ENCODE measurements around the gene MSANTD1.

The MSANTD1 gene

DNA sequence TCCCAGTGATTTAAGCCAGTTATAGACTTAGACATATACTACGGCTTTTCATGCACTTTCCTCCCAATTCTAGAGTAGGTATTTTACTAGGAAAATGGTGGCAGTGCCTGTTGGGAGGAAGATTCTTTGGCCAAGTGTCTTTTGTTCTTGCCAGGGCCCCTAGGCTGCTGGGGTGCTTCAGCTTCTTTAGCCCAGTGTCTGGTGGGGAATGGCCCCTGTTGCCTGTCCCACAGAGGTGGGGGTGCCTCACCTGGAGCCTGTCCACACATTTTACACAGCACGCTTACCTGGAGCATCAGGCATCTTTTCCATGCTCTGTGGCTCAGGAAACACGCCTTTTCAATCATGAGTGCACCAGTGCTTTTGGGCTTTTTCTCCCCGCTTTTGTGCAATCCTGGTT is 33.2 kb upstream of the MSANTD1 start:
- in situ Hi-C loops (cut with MboI; ENCODE audit: low sequenced_read_pairs) = no loop called here

GRCh38 chr4:3217266-3217665 is 31.7 kb upstream of the MSANTD1 start:
- in situ Hi-C loops (cut with MboI; ENCODE audit: low sequenced_read_pairs) = no loop called here

- in situ Hi-C loops (cut with MboI; ENCODE audit: low sequenced_read_pairs) = no loop called here
These were observed 31.2 kb upstream of the MSANTD1 start for GRCh38 chr4:3217771-3218170.

- in situ Hi-C loops (cut with MboI; ENCODE audit: low sequenced_read_pairs) = no loop called here
These were observed 29.9 kb upstream of the MSANTD1 start for GRCh38 chr4:3218824-3219760.

DNA sequence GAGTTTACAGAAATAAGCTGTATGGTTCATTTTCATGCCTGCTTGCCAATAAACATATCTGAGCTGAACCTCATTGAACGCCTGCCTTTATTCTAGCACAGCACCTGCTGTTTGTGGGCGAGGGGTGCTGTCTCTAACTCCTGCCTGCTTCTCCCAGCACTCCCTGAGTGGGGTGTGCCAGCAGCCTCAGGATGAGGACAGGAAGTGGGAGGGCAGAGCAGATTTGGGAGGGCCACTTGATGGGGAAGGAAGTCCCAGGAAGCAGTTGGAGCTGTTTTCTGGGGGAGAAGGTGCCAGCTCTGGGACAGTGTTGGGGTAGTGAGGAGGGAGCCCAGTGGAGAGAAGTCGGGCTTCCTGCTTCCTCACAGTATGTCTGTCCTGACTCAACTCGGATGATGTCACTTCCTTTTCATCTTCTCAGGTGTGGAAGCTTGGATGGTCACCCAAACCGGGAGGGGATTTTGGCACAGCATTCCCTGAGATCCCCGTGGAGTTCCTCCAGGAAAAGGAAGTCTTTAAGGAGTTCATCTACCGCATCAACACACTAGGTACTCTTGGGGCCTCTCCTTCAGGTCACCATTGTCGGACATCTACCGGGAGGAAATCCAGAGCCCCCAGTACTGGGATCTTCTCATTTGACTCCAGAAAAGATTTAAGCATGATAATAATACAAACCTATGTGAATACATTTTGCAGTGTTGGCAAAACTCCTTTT is 29.0 kb upstream of the MSANTD1 start:
- in situ Hi-C loops (cut with MboI; ENCODE audit: low sequenced_read_pairs) = no loop called here

GRCh38 chr4:3220476-3221183 is 28.3 kb upstream of the MSANTD1 start:
- in situ Hi-C loops (cut with MboI; ENCODE audit: low sequenced_read_pairs) = no loop called here

DNA sequence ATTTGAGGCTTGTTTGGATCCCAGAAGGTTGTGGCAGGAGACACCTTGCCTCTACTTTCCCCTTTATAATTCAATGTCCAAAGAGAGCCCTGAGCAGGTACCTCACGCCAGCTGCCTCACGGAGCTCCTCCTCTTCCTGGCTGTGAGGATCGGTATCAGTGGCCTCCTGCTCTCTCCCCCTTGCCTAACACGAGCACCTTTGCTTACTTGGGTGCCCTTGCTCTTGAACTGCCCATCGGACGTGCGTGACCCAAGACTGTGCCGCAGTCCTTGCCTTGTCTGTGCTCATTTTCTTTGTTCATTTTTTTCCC is 27.8 kb upstream of the MSANTD1 start:
- in situ Hi-C loops (cut with MboI; ENCODE audit: low sequenced_read_pairs) = no loop called here

DNA sequence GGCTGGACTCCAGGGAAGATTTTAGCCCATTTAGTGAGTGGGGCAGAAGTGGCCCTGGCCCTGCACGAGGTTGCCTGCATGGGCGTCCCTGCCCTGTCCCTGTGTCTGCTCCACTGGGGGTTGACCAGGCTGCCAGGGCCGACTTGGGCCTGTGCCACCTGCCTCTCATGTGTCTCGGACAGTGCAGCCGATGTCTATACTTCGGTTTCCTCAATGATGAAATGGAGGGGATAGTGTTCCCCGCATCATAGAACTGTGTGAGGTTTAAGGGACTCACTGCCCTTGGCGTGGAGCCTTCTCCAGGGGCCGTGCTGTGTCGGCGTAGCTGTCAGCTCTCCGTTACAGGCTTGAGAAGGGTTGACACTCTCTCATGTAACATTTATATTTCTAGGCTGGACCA is 27.0 kb upstream of the MSANTD1 start:
- in situ Hi-C loops (cut with MboI; ENCODE audit: low sequenced_read_pairs) = no loop called here

DNA sequence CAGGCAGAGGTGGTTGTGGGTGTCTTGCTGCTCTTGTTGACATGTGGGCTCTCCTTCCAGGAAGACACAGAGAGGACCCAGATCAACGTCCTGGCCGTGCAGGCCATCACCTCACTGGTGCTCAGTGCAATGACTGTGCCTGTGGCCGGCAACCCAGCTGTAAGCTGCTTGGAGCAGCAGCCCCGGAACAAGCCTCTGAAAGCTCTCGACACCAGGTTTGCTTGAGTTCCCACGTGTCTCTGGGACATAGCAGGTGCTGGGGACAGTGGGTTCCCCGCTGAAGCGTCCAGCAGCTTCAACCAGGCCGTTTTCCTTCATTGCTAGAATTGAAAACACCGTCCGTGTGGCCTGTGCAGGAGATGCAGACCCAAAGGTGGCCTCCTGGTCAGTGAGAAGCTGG is 25.6 kb upstream of the MSANTD1 start:
- in situ Hi-C loops (cut with MboI; ENCODE audit: low sequenced_read_pairs) = no loop called here

- in situ Hi-C loops (cut with MboI; ENCODE audit: low sequenced_read_pairs) = no loop called here
These were observed 24.8 kb upstream of the MSANTD1 start for GRCh38 chr4:3223956-3224748.

DNA sequence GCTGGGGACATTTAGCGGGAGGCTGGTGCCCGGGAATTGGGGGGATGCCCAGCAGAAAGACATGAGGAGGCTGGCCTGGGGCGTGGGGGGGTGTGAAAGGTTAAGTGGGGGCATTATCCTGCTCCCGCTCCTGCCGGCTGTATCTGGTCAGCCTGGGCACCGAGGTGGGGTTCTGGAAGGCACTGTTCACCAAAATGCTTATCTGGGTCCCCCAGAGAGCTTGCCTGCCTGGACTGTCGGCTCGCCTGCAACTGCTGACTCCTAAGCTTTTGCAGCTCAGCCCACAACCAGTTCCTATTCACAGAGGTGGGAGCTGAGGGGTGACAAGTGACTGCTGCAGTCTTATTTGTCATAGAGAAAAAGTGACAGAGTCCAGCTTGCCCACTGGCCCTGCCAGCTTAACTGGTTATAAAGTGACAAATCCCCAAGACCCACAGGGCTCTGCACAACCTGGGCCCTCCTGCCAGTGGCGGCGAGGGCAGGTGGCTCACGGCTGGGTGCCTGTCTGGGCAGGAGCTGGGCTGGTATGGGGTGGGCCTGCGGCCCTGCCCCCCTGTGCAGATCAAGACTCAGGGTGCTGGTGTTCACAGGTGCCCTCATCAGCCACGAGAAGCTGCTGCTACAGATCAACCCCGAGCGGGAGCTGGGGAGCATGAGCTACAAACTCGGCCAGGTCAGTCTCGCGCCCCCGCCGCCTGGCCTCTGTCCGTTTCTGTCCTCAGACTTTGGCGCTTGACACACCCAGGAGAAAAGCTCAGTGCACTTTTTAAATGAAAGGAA is 23.7 kb upstream of the MSANTD1 start:
- in situ Hi-C loops (cut with MboI; ENCODE audit: low sequenced_read_pairs) = no loop called here

GRCh38 chr4:3225936-3226335 is 23.0 kb upstream of the MSANTD1 start:
- in situ Hi-C loops (cut with MboI; ENCODE audit: low sequenced_read_pairs) = no loop called here

- in situ Hi-C loops (cut with MboI; ENCODE audit: low sequenced_read_pairs) = no loop called here
These were observed 22.5 kb upstream of the MSANTD1 start for GRCh38 chr4:3226467-3226866.

DNA sequence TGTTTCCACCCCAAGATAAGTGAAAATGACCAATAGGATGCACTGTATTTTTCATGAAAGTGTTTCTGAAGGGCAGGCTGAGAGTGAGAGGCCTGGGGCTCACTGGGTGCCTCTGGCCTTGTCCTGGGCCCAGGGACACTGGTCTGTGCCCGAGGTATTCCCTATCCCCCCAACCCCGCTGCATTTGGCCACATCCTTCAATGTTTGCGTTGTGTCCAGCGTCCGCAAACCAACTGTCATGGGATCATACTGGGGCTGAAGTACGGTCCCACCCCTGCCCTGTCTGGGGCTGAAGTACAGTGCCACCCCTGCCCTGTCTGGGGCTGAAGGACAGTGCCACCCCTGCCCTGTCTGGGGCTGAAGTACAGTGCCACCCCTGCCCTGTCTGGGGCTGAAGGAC is 22.0 kb upstream of the MSANTD1 start:
- in situ Hi-C loops (cut with MboI; ENCODE audit: low sequenced_read_pairs) = no loop called here

GRCh38 chr4:3227878-3228675 is 20.9 kb upstream of the MSANTD1 start:
- in situ Hi-C loops (cut with MboI; ENCODE audit: low sequenced_read_pairs) = no loop called here

DNA sequence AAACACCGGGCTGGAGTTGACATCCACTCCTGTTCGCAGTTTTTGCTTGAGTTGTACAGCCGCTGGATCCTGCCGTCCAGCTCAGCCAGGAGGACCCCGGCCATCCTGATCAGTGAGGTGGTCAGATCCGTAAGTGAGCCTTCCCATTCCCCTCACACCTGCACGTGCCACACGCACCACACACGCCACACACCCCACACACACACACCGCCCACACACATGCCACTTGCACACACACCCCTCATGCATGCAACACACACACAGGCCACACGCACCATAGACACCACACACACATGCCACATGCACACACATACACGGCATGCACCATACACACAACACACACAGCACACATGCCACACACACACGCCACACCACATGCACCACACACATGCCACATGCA is 20.1 kb upstream of the MSANTD1 start:
- in situ Hi-C loops (cut with MboI; ENCODE audit: low sequenced_read_pairs) = no loop called here

DNA sequence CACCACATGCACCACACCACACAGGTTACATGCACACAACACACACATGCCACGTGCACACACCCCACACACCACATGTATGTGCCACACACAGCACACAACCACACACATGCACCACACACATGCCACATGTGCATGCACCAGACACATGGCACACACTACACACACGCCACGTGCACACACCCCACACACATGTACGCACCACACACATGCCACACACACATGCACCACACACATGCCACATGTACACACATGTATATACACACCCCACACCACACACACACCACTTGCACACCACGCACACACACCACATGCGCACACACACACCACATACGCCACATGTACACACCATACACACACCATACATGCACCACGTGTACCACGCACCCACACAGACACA is 19.6 kb upstream of the MSANTD1 start:
- in situ Hi-C loops (cut with MboI; ENCODE audit: low sequenced_read_pairs) = no loop called here

DNA sequence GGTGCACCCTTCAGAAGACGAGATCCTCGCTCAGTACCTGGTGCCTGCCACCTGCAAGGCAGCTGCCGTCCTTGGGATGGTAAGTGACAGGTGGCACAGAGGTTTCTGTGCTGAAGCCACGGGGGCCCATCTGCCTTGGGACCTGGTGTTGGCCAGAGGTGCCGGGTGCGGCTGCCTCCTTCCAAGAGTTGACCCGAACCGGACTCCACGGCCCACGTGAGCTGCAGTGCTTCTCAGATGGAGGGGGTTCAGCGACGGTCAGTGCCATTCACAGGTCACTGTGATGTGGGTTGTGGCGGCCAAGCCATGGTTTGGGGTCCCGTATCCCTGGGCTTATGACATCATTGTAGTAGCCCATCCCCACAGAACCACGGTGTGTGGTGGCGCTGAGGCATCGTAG is 19.0 kb upstream of the MSANTD1 start:
- in situ Hi-C loops (cut with MboI; ENCODE audit: low sequenced_read_pairs) = no loop called here

GRCh38 chr4:3231471-3231870 is 17.5 kb upstream of the MSANTD1 start:
- in situ Hi-C loops (cut with MboI; ENCODE audit: low sequenced_read_pairs) = no loop called here

Data from HL-60/S4 (cell line).